Fibroblast of peridontal ligament (primary cell): ENCODE measurements around the gene FOXL2NB.
A peak's percentile ranks its signal among the peaks of the same experiment; 100 is the strongest.

Experiments used
- DNase-seq: peaks from one replicate; pipeline ENCODE4 v3.0.0-alpha.2; 2010; ENCODE audit errors: extremely low read depth

FOXL2NB gene

DNA sequence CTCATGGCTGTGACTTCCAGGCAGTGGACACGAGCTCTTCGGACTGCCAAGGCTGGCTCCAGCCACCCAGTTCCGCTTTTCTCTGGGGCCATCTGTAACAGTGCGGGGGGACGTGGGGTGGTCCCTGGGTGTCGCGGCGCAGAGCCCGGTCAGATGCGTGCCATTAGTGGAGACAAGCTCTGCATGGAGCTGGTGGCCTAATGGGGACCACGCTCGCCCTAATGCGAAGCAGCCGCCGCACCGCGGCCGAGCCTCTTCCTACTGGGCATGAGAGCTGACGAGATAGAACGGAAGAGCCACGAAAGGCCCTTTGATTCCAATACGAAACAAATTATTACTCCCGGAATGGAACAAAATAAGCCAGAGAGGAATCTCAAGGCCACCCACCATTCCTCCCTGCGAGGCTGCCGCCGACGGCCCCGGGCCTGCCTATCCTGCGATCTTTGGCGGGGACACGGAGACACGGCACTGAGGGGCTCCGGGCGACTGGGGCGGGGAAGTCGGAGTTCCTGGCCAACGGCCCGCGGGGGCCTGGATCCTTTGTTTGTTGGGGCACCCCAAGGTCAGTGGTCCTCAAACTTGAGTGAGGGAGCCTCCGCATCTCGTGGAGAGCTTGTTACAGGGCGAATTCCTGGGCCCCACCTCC lies 18.2 kb upstream of the FOXL2NB start:
- no peak for DNase-seq

DNA sequence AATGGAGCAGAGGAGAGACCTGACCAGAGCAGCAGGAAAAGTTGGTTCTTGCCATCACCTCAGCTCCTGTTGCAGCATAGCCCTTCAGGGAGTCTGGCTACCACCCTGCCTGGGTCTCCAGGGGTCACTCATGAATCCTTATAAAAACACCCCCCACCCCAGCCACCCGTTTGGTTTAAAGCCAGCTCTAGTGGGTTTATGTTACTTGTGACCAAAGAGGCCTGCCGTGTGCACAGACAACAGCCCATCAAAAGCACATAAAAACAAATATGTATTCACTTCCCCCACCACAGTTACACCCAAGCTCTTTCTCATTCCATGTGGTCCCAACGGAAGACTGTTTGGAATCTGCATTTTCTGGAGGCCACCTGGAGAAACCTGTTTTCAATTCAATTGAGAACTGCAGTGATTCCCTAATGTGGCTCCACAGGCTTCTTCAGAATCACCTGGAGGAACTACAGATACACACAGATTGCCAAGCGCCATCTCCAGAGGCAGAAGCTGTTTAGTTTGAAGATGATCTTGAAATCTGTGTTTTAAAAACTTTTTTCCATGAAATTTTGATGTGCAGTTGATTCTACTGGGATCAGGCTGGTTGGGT lies 13.8 kb upstream of the FOXL2NB start:
- DNase-seq: no peak

DNA sequence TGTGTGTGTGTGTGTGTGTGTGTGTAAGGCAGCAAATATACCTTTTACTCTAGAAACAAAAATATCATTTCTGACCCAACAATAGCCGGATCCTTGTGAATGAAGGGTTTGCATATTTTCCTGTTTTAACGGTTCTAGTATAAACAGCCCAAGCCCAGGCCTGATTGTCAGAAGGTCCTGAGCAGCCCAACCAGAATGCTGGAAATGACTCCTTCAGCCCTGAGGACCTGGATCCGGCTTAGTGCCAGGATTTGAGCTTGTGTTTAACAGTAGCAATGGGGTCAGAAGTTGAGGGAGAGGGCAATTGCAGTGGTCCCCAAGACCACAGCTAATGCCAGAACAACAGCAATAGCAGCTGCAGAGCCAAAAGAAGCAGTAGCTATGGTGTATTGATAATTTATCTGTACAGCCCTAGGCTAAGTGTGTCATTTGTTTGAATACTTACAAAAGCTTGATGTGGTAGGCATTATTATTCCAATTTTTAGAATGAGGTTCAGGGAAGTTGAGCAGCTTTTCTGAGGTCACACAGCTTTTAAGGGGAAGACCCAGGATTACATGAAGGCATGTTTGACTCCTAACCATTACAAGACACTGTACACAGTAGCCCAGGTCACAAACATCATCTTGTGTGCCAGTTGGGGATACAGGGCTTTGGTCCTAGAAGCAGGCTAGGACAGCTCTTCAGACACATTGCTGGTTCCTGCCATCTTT lies 12.9 kb upstream of the FOXL2NB start:
- no peak for DNase-seq

DNA sequence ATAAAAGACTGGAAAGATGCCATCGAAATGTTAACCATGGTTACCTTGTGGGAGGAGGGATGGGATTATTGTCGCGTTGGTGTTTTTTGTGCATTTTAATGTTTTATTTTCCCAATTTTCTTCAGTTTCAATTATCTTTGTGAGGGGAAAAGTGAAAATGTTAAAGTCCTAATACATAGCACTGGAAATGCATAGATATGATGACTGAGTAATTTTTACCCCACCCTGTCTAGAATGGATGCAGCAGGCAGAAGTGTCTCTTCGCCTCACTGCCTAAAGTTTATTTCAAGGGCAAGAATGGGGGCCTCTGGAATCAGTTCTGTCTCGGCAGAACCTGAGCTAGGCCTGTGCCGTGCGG lies 11.5 kb upstream of the FOXL2NB start:
- no peak for DNase-seq

DNA sequence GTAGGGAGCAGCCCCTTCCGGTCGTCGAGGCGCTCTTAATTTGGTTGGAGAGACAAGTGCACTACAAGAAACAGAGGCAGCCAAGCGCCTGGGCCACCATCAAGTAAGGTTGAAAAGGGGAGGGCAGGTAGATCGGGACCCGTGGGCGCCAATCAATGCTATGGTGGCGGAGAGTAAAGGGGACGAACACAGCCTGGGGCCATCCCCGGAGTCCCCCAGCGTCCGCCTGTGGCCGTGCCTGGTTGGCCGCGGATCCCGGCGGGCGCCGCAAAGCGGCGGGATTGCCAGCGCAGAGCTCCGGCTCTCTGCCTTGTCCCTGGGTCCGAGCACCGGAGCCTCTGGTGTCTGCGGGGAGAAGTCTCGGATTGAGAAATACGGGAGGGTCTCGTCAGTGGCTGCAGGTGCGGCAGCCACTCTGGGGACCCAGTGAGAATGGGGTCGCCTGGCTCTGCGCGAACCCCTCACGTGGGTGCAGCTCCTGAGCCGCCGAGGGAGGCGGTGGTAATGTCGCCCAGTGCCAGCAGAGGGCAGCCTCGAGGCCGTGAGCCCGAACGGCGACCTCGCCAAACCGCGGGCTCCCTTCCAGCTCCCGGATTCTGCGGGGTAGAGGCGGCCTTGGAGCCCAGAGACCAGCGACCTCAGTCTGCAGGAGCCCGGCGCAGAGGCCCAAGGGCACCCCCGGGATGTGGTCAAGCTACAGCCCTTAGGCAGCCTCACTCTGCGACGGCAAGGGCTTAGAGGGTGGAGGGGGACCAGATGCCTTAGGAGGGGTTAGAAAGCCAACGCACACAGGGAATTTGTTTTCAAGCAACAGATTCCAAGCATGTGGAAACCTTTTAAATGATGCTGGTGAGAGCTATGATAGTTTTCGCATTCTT lies 10.9 kb upstream of the FOXL2NB start:
- peak; percentile 51 for DNase-seq

- DNase-seq: no peak
Observed at GRCh38 chr3:138936741-138937689, 10.0 kb upstream of the FOXL2NB start.

GRCh38 chr3:138937690-138938055 lies 9.3 kb upstream of the FOXL2NB start:
- DNase-seq: no peak

GRCh38 chr3:138938056-138938876 lies 8.8 kb upstream of the FOXL2NB start:
- DNase-seq: no peak

GRCh38 chr3:138938877-138939560 lies 8.0 kb upstream of the FOXL2NB start:
- DNase-seq: no peak

GRCh38 chr3:138939561-138940241 lies 7.3 kb upstream of the FOXL2NB start:
- DNase-seq: no peak

- DNase-seq: no peak
Observed at GRCh38 chr3:138940446-138940845, 6.6 kb upstream of the FOXL2NB start.

DNA sequence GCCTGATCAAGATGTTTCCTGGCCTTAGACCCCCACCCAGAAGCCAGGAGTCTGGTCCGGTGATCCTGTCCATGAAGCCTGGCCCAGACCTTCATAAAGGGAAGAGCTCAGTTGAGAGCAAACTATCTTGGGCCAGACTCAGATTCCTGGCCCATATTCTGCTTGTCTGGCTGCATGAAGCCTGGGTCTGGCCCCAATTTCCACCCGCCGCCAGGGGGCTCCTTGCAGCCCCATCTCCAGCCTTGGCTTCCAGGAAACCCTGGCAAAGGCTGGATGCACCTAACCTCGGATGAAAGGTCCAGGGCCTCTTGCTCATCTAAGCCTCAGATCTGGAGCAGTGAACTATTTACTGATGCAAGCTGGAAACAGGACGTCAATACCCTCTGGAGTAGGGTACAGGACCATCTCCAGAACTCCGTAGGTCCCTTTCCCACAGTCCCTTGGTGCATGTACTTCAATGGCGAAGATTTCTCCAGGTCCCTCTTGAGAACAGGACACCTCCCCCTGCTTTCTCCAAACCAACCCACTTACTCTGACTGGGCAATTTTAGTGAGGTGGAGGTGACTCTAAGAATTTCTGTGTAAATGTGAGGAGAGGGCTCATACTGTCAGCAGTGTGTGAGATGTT lies 5.6 kb upstream of the FOXL2NB start:
- DNase-seq: no peak

DNA sequence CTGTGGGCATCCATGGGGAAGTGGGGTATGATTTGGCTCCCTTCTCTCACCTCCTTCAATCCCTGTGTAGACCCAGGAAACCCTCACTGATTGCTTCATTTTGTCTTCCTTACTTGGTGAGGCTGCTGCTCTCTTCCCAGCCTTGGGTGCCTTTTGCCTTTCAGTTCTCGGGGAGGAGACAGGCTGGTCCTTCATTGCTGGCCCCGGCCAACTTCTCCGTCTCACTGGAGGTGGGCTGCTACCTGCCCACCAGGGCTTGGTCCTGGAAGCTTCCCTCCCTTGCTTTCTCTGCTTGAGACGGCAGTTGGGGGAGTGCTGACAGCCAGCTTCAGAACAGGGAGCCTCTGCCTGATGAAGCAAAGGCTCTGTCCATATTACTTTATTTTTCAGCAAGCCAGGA lies 4.7 kb upstream of the FOXL2NB start:
- no peak for DNase-seq

DNA sequence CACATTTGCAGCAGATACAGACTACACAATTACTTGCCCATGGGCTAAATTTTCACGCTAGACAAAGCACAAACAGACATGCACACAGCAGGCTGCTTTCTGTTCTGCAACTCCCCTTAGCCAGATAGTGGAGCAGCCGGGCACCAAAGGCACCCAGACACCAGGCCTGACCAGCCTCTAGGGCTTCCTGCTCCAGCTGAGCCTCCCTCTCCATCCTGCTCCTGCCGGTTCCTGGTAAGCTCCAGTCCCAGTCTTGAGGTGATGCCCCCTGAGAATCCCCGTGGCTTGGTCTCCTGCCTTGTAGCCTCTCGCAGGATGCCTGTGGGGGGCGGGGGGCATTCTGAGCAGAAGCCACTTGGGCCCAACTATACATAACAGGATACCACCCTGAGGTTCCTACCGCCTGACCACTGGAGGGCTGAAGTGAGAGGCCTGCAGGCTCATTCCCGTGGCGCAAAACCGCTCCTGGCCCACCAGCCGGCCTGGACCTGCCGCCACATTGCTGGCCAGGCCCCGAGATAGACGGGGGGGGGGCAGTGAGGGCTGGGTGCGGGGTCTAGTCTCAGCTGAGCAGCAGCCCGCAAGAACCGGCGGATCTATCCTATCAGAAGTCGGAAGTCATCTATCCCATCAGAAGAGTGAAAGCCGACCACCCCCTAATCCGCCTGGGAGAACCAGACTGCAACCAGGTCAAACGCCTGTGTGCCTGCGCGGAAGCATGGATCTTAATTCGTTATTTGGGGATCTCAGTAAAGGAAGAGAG lies 4.0 kb upstream of the FOXL2NB start:
- no peak for DNase-seq

DNA sequence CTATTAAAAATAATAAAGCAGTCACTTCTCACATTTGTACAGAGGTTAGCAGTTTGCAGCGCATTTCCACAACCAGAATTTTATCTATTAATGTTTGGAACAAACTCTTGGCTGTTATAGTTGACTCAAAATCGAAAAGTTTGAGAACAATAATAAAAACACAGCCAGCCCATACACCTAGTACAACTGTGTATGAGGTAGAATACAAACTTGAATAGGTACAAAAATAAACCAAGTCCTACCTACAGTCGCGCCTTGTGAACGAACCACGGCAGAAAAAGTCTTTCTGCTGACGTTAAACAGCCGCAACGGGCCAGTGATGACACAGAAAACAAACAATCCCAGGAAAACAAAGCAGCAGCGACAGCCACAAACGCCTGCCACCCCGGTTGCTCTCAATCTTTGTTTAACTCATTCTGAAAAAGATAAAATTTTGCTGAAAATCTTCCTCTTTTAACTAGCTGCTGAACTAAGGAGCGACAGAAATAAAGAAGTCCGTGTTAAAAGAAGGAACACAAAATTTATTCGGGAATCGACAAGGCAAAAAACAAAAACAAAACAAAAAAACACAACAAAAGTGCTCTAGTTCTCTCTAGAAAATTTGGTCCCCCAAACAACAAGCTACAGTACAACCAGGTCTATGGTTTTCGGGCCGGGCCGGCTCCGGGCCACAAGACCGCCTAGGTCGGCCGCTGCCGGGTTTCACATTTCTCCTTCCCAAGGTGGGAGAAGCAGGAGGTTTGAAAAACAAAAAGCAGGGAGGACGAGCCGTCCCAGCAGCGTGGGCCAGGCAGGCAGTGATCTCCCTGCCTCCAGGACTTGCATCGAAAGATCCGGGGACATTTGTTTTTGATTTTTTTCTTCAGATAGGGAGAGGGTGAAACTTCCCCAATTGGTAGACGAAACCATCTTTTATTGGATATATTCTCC lies 3.0 kb upstream of the FOXL2NB start:
- DNase-seq: peak; percentile 38

- no peak for DNase-seq
Observed at GRCh38 chr3:138944654-138944928, 2.4 kb upstream of the FOXL2NB start.
